Thyroid gland (tissue), 4 donors: ENCODE results near the gene ANKRD22.

Experiments used
- POLR2A ChIP-seq, 2 donors: fragments of 450-650 bp; IDR thresholded peaks; one replicate each; pipeline ENCODE4 v1.6.1; 2017; ENCODE audit warnings: antibody characterized with exemption in 2 of 2, mild to moderate bottlenecking in 2 of 2, moderate library complexity in 1 of 2
- TF ChIP-seq, protein P1 (sequence below), 6 experiments: fragments of 200-600 bp in 3 of 6; fragments of 450-650 bp in 3 of 6; sonication (generic) in 3 of 6; IDR thresholded peaks; one replicate each; pipeline ENCODE4 v1.5.1; 2016 to 2019; ENCODE audit warnings: antibody characterized with exemption in 6 of 6, mild to moderate bottlenecking in 2 of 6, inconsistent platforms in 1 of 6, moderate library complexity in 1 of 6

DNA sequence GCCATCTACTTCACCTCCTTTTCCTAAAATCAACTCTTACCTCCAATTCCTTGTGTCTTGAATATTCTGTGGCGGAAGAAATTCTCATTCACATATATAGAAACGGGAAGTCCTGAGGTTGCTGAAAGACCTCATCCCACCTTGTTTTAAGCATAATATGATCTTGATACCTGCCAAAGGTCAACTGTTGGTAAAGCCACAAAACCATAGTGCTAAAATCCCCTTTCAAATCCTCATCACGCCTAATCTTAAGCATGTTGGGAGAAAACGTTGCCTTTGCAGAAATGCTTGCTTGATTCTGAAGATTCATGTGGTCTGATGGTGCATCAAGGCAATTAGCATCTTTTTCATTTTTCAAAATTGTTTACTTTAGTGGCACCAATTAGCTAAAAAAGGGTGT, 8.5 kb downstream of the ANKRD22 start:
- TF ChIP-seq, protein P1, sequence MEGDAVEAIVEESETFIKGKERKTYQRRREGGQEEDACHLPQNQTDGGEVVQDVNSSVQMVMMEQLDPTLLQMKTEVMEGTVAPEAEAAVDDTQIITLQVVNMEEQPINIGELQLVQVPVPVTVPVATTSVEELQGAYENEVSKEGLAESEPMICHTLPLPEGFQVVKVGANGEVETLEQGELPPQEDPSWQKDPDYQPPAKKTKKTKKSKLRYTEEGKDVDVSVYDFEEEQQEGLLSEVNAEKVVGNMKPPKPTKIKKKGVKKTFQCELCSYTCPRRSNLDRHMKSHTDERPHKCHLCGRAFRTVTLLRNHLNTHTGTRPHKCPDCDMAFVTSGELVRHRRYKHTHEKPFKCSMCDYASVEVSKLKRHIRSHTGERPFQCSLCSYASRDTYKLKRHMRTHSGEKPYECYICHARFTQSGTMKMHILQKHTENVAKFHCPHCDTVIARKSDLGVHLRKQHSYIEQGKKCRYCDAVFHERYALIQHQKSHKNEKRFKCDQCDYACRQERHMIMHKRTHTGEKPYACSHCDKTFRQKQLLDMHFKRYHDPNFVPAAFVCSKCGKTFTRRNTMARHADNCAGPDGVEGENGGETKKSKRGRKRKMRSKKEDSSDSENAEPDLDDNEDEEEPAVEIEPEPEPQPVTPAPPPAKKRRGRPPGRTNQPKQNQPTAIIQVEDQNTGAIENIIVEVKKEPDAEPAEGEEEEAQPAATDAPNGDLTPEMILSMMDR (IDR thresholded peaks at IDR 0.05): no peak
- TF ChIP-seq POLR2A (IDR thresholded peaks at IDR 0.05): no peak
